ENCODE results near the gene LYVE1.

- TF ChIP-seq CTCF (IDR thresholded peaks at IDR 0.05) (no peak), POLR2A (IDR thresholded peaks at IDR 0.05) (no peak), POLR2AphosphoS5 (IDR thresholded peaks at IDR 0.05) (no peak), EP300 (IDR thresholded peaks at IDR 0.05) (no peak)
These were observed 16.6 kb downstream of the LYVE1 start for GRCh38 chr11:10551845-10552352.
